IMR-90 (cell line): ENCODE measurements around the gene KCNQ2. TPM values are rescaled to one million over a fixed set of nuclear protein-coding genes. Genes with fewer than 3 reads are reported as not detected.

Experiments used
- ATAC-seq: fragments of 200-7000 bp; cut with Tn5 transposase; 2 replicates; pipeline ENCODE4 v1.9.1; 2020; ENCODE audit warnings: low read depth, mild to moderate bottlenecking, moderate library complexity
- BruUV-seq: library from RNA; stranded (reverse); fragments of 400-500 nt; replicated peaks from 2 replicates; lab custom pipeline; 2021; lab: Mats Ljungman, UMichigan
- CTCF ChIA-PET: fragments of 300-600 bp; formaldehyde crosslinking; extraction: SDS; loops from one replicate; lab custom pipeline; 2021; ENCODE audit warnings: antibody characterized with exemption; lab: Yijun Ruan, JAX
- POLR2A ChIA-PET: fragments of 300-600 bp; sonication (Branson Sonifier 250); formaldehyde crosslinking; loops from one replicate; lab custom pipeline; 2022; ENCODE audit warnings: antibody characterized with exemption; ENCODE audit not compliant: unreplicated experiment; lab: Charles Lee
- DNase-seq: peaks from one replicate; pipeline ENCODE4 v3.0.0; 2013
- H2AFZ ChIP-seq: replicated peaks from 2 replicates; pipeline ENCODE3; 2013; ENCODE audit warnings: low read length, mild to moderate bottlenecking; ENCODE audit not compliant: poor library complexity
- H2AK5ac ChIP-seq: 2 replicates; pipeline ENCODE4 v1.6.1; 2013; ENCODE audit warnings: low read depth, low read length, inconsistent platforms
- H2AK9ac ChIP-seq: replicated peaks from 2 replicates; pipeline ENCODE3; 2013; ENCODE audit warnings: mild to moderate bottlenecking, low read depth, low read length, moderate library complexity; ENCODE audit not compliant: poor library complexity
- H2BK120ac ChIP-seq: 2 replicates; pipeline ENCODE4 v1.6.1; 2013; ENCODE audit warnings: low read depth, low read length, inconsistent platforms
- H2BK15ac ChIP-seq: 3 replicates; pipeline ENCODE4 v1.6.1; 2013; ENCODE audit warnings: low read depth, low read length, inconsistent platforms
- H2BK20ac ChIP-seq: 2 replicates; pipeline ENCODE4 v1.6.1; 2013; ENCODE audit warnings: low read depth, mild to moderate bottlenecking, inconsistent platforms, low read length, moderate library complexity
- H2BK5ac ChIP-seq: 2 replicates; pipeline ENCODE4 v1.6.1; 2013; ENCODE audit warnings: mild to moderate bottlenecking, low read depth, low read length, inconsistent platforms; ENCODE audit not compliant: poor library complexity, severe bottlenecking
- H3K14ac ChIP-seq: replicated peaks from 2 replicates; pipeline ENCODE4 v1.6.1; 2013; ENCODE audit warnings: low read depth, low read length, inconsistent platforms
- H3K18ac ChIP-seq: 2 replicates; pipeline ENCODE4 v1.6.1; 2013; ENCODE audit warnings: low read depth, low read length, control low read depth
- H3K23ac ChIP-seq: 2 replicates; pipeline ENCODE4 v1.6.1; 2013; ENCODE audit warnings: low read depth, low read length, inconsistent platforms
- H3K27ac ChIP-seq: 2 replicates; pipeline ENCODE4 v1.5.1; 2013; ENCODE audit warnings: mild to moderate bottlenecking, control low read depth, low read length; ENCODE audit not compliant: insufficient read depth
- H3K27me3 ChIP-seq: 2 replicates; pipeline ENCODE4 v1.6.1; 2013; ENCODE audit warnings: low read length; ENCODE audit not compliant: control insufficient read depth, insufficient read depth
- H3K36me3 ChIP-seq: 2 replicates; pipeline ENCODE4 v1.6.1; 2013; ENCODE audit warnings: low read length, mixed read lengths; ENCODE audit not compliant: control insufficient read depth, insufficient read depth
- H3K4ac ChIP-seq: 2 replicates; pipeline ENCODE4 v1.6.1; 2013; ENCODE audit warnings: low read depth, low read length, inconsistent platforms
- H3K4me1 ChIP-seq: 2 replicates; pipeline ENCODE4 v1.6.1; 2013; ENCODE audit warnings: low read length, mixed read lengths; ENCODE audit not compliant: control insufficient read depth, insufficient read depth
- H3K4me2 ChIP-seq: 2 replicates; pipeline ENCODE4 v1.6.1; 2013; ENCODE audit warnings: low read depth, mild to moderate bottlenecking, control low read depth, low read length, moderate library complexity
- H3K4me3 ChIP-seq: 2 replicates; pipeline ENCODE4 v1.5.1; 2013; ENCODE audit warnings: low read depth, mild to moderate bottlenecking, control low read depth, low read length, moderate library complexity; ENCODE audit not compliant: insufficient read depth
- H3K56ac ChIP-seq: 2 replicates; pipeline ENCODE4 v1.6.1; 2013; ENCODE audit warnings: low read length, inconsistent platforms; ENCODE audit not compliant: insufficient read depth; ENCODE audit errors: extremely low read depth
- H3K79me1 ChIP-seq, 2 experiments: 2 replicates each; pipeline ENCODE4 v1.6.1; 2013; ENCODE audit warnings: low read length in 2 of 2, inconsistent platforms in 1 of 2, low read depth in 1 of 2
- H3K9ac ChIP-seq: 2 replicates; pipeline ENCODE4 v1.6.1; 2013; ENCODE audit warnings: low read depth, low read length, control low read depth
- H3K9me1 ChIP-seq: 2 replicates; pipeline ENCODE4 v1.6.1; 2013; ENCODE audit warnings: low read length, inconsistent platforms; ENCODE audit not compliant: insufficient read depth
- H3K9me3 ChIP-seq: 2 replicates; pipeline ENCODE4 v1.6.1; 2013; ENCODE audit warnings: low read length; ENCODE audit not compliant: control insufficient read depth, insufficient read depth
- H4K20me1 ChIP-seq: 2 replicates; pipeline ENCODE4 v1.6.1; 2013; ENCODE audit warnings: low read length, inconsistent platforms; ENCODE audit not compliant: insufficient read depth
- H4K5ac ChIP-seq: 2 replicates; pipeline ENCODE4 v1.6.1; 2013; ENCODE audit warnings: mild to moderate bottlenecking, low read depth, low read length, control low read depth
- H4K8ac ChIP-seq, 2 experiments: 2 replicates each; pipeline ENCODE4 v1.6.1; 2013; ENCODE audit warnings: low read depth in 2 of 2, low read length in 2 of 2, control low read depth in 1 of 2, inconsistent platforms in 1 of 2
- H4K91ac ChIP-seq: 2 replicates; pipeline ENCODE4 v1.6.1; 2013; ENCODE audit warnings: low read depth, low read length, inconsistent platforms; ENCODE audit not compliant: insufficient read depth
- CEBPB ChIP-seq: IDR thresholded peaks from 2 replicates; pipeline ENCODE4 v1.6.1; 2012; ENCODE audit warnings: low read depth, low read length, improper control_type of control experiment
- FOS ChIP-seq: fragments of 150-350 bp; IDR thresholded peaks from 2 replicates; pipeline ENCODE4 v1.6.1; 2016; ENCODE audit warnings: low read depth, low read length
- MAZ ChIP-seq: IDR thresholded peaks from 2 replicates; pipeline ENCODE4 v1.6.1; 2012; ENCODE audit warnings: low read depth, mild to moderate bottlenecking, low read length, improper control_type of control experiment, moderate library complexity, borderline replicate concordance
- MXI1 ChIP-seq: IDR thresholded peaks from 2 replicates; pipeline ENCODE4 v1.6.1; 2012; ENCODE audit warnings: low read depth, mild to moderate bottlenecking, low read length, moderate library complexity, borderline replicate concordance
- NFE2L2 ChIP-seq: fragments of 150-350 bp; IDR thresholded peaks from 2 replicates; pipeline ENCODE4 v1.6.1; 2016; ENCODE audit warnings: low read depth, mild to moderate bottlenecking, low read length
- POLR2A ChIP-seq: IDR thresholded peaks from 2 replicates; pipeline ENCODE4 v1.6.1; 2012; ENCODE audit warnings: mild to moderate bottlenecking, low read depth, low read length
- RAD21 ChIP-seq: IDR thresholded peaks from 2 replicates; pipeline ENCODE4 v1.6.1; 2012; ENCODE audit warnings: low read length, improper control_type of control experiment
- RFX5 ChIP-seq: IDR thresholded peaks from 2 replicates; pipeline ENCODE4 v1.8.0; 2012; ENCODE audit warnings: low read depth, mild to moderate bottlenecking, low read length, moderate library complexity
- SMC3 ChIP-seq: fragments of 150-350 bp; IDR thresholded peaks from 2 replicates; pipeline ENCODE4 v1.6.1; 2016; ENCODE audit warnings: low read depth, mild to moderate bottlenecking, antibody characterized with exemption, low read length, moderate library complexity
- USF2 ChIP-seq: fragments of 150-350 bp; IDR thresholded peaks from 2 replicates; pipeline ENCODE4 v1.6.1; 2017; ENCODE audit warnings: mild to moderate bottlenecking, antibody characterized with exemption, low read length, low read depth
- WGBS, 2 experiments: methylation state at CpG; one replicate each; pipeline versions ENCODE4 v1.1.5 to v1.1.7; 2013; ENCODE audit warnings: missing lambda C conversion rate in 2 of 2; ENCODE audit not compliant: insufficient read length in 1 of 2; ENCODE audit errors: extremely low coverage in 2 of 2; 5-methylcytosine and 5-hydroxymethylcytosine counted together
- dilution Hi-C: fragments of 300-500 bp; cut with HindIII; formaldehyde crosslinking; loops from one replicate; pipeline ENCODE4 v1.14.3; 2018; ENCODE audit warnings: low sequenced_read_pairs; ENCODE audit not compliant: unreplicated experiment
- in situ Hi-C: fragments of 300-500 bp; cut with MboI; formaldehyde crosslinking; loops from 3 replicates; pipeline ENCODE4 v1.14.3; 2019; ENCODE audit warnings: low sequenced_read_pairs, inconsistent platforms, mixed read lengths
- intact Hi-C: fragments of 100-400 bp; cut with micrococcal nuclease; formaldehyde crosslinking; loops from 2 replicates; pipeline ENCODE4 v1.10.0; 2022
- polyA plus RNA-seq, 3 experiments: library from polyadenylated mRNA; depleted of rRNA; stranded (reverse); fragments of >200 nt; gene quantifications; 2 replicates each; pipeline ENCODE4 v1.2.3, GENCODE V29; 2012; ENCODE audit warnings: low replicate concordance in 1 of 3
- total RNA-seq: library from RNA; depleted of rRNA; stranded (reverse); fragments of >200 nt; gene quantifications from 2 replicates; pipeline ENCODE4 v1.2.3, GENCODE V29; 2012
- TF ChIP-seq, protein P1 (sequence below): conservative IDR thresholded peaks from 2 replicates; pipeline ENCODE4 v1.5.1; 2012; ENCODE audit warnings: mild to moderate bottlenecking, low read depth, low read length, improper control_type of control experiment

Gene KCNQ2
- total and polyA plus RNA-seq, 2 of the 4 experiments (the other 2 are of a cell fraction): 0.02 TPM; not detected in 1

DNA sequence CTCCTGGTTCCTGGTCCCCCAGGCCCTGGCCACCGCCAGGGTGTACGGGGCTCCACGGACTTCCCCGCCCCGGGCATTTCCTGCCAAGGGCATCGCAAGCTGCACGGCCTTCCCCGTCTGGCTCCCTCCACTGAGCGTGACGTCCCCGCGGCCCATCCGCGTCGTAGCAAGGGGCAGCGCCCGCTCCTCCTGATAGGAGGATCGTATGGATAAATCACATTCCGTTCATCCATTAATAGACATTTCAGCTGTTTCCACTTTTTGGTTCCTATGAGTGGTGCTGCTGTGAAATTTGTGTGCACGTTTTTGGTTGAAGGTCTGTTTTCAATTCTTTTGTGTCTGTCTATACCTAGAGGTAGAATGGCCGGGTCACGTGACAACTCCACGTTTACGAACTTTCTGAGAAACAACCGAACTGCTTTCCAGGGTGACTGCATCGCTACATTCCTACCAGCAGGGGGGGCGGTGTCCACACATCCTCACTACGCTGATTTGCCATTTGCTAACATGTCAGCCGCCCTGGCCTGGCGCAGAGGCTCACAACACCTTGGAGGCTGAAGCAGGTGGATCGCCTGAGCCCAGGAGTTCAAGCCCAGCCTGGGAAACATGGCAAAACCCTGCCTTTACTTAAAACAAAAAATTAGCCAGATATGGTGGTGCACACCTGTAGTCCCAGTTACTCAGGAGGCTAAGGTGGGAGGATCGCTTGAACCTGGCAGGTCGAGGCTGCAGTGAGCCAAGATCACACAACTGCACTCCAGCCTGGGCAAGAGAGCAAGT, 37.7 kb downstream of the KCNQ2 start (continued):
- TF ChIP-seq RFX5: no peak

- H3K4ac ChIP-seq: no peak overlapping the region
- WGBS, 2 experiments: 93% methylated on average over 24 of the region's 39 CpGs; no CpG with 5 or more reads in 1 of the 2 experiments
- TF ChIP-seq CEBPB (no peak), MXI1 (no peak), NFE2L2 (no peak), USF2 (no peak), RAD21 (no peak), MAZ (no peak), FOS (no peak), POLR2A (no peak), SMC3 (no peak)
- TF ChIP-seq, protein P1, sequence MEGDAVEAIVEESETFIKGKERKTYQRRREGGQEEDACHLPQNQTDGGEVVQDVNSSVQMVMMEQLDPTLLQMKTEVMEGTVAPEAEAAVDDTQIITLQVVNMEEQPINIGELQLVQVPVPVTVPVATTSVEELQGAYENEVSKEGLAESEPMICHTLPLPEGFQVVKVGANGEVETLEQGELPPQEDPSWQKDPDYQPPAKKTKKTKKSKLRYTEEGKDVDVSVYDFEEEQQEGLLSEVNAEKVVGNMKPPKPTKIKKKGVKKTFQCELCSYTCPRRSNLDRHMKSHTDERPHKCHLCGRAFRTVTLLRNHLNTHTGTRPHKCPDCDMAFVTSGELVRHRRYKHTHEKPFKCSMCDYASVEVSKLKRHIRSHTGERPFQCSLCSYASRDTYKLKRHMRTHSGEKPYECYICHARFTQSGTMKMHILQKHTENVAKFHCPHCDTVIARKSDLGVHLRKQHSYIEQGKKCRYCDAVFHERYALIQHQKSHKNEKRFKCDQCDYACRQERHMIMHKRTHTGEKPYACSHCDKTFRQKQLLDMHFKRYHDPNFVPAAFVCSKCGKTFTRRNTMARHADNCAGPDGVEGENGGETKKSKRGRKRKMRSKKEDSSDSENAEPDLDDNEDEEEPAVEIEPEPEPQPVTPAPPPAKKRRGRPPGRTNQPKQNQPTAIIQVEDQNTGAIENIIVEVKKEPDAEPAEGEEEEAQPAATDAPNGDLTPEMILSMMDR: no peak
Measured at GRCh38 chr20:63433756-63434531, 38.5 kb downstream of the KCNQ2 start.

More at GRCh38 chr20:63433756-63434531, 38.5 kb downstream of the KCNQ2 start:
- BruUV-seq: no TSS peak
- Histone ChIP-seq H2BK120ac (no peak overlapping the region), H2AFZ (no peak overlapping the region), H3K4me2 (no peak overlapping the region), H3K27me3 (no peaks in the 10 kb centered on the region; the same call in 1 of the 2 replicates), H3K9ac (no peak overlapping the region), H2BK15ac (no peak overlapping the region), H2BK5ac (no peak overlapping the region), H3K9me1 (no peaks in the 10 kb centered on the region), H3K23ac (no peak overlapping the region), H4K91ac (no peak overlapping the region), H3K14ac (no peak overlapping the region), H3K27ac (no peak overlapping the region), H3K4me1 (no peaks in the 10 kb centered on the region), H3K4me3 (no peak overlapping the region), H3K18ac (no peak overlapping the region), H3K36me3 (no peaks in the 10 kb centered on the region), H2AK5ac (no peak overlapping the region), H4K8ac (no peak overlapping the region), H4K20me1 (no peaks in the 10 kb centered on the region), H3K9me3 (no peaks in the 10 kb centered on the region), H2BK20ac (no peak overlapping the region), H2AK9ac (no peak overlapping the region), H4K5ac (no peak overlapping the region), H3K79me1 (no peaks in the 10 kb centered on the region), H3K56ac (no peak overlapping the region)
- in situ Hi-C loops (no loop called here), dilution Hi-C loops (no loop called here), intact Hi-C loops (no loop called here)
- DNase-seq (no peak), ATAC-seq (no peak)
- ChIA-PET CTCF (no interaction called here), POLR2A (no interaction called here)
